Activated naive CD8-positive, alpha-beta T cell treated with anti-CD3 and anti-CD28 coated beads, Interleukin-2, amount 10 ng/mL, durations not matched to agents 7 days and 5 days (primary cell): Measurements from ENCODE around the gene TMSB15A. TPM values are rescaled to one million over a fixed set of nuclear protein-coding genes. Genes with fewer than 3 reads are reported as not detected.
"Not testable (repeated sequence)": the region's sequence is repeated elsewhere in the genome, so short reads cannot be mapped to it uniquely, and the experiment has no call there.

Source experiments
- ATAC-seq: fragments of 150-1000 bp; cut with Tn5 transposase; one replicate; pipeline ENCODE4 v1.10.0; 2021; ENCODE audit warnings: low read depth, moderate library complexity
- POLR2A ChIA-PET: fragments of 350-600 bp; sonication (Branson Sonifier 250); formaldehyde crosslinking; loops from one replicate; lab custom pipeline; 2021; ENCODE audit warnings: antibody characterized with exemption; lab: Charles Lee
- DNase-seq: peaks from one replicate; pipeline ENCODE4 v3.0.0; 2021
- H3K27ac Mint-ChIP-seq: one replicate; pipeline ENCODE4 v1.8.0; 2022; ENCODE audit warnings: mild to moderate bottlenecking, mixed read lengths
- H3K27me3 Mint-ChIP-seq: one replicate; pipeline ENCODE4 v1.8.0; 2022; ENCODE audit warnings: mild to moderate bottlenecking, moderate library complexity, mixed read lengths
- H3K36me3 Mint-ChIP-seq: one replicate; pipeline ENCODE4 v1.8.0; 2021; ENCODE audit warnings: mild to moderate bottlenecking, mixed read lengths
- H3K4me1 Mint-ChIP-seq: one replicate; pipeline ENCODE4 v1.8.0; 2021; ENCODE audit warnings: mixed read lengths
- H3K4me3 Mint-ChIP-seq: one replicate; pipeline ENCODE4 v1.8.0; 2022; ENCODE audit warnings: mild to moderate bottlenecking, moderate library complexity, mixed read lengths
- H3K9me3 Mint-ChIP-seq: one replicate; pipeline ENCODE4 v1.8.0; 2021; ENCODE audit warnings: mixed read lengths
- total RNA-seq, 2 experiments: library from RNA; stranded (reverse); gene quantifications; one replicate each; pipeline ENCODE4 v1.2.3, GENCODE V29; 2021

TMSB15A gene
- under 1 TPM in 1 of 2 experiments, not detected in 1; 0.62 TPM for total RNA-seq

- Mint-ChIP-seq H3K27ac (no peak within 1 kb of the TSS), H3K36me3 (no peaks in the 10 kb centered on the region), H3K9me3 (no peaks in the 10 kb centered on the region), H3K27me3 (peaks cover 25% of the 10 kb centered on the region), H3K4me1 (peaks cover 7% of the 10 kb centered on the region), H3K4me3 (peak within 1 kb of the TSS; percentile 85)
- ATAC-seq (peak; percentile 87), DNase-seq (peak; percentile 62)
- POLR2A ChIA-PET = no interaction called here
Observed at GRCh38 chrX:102515975-102516941, at the start of gene TMSB15A. TMSB15A (minus strand) TSS chrX:102516739.

- no peak overlapping the region for H3K27ac Mint-ChIP-seq
- DNase-seq (no peak), ATAC-seq (no peak)
- no peaks in the 10 kb centered on the region for H3K9me3 Mint-ChIP-seq
- no peak overlapping the region for H3K4me3 Mint-ChIP-seq
- POLR2A ChIA-PET = no interaction called here
- H3K36me3 Mint-ChIP-seq = no peaks in the 10 kb centered on the region
- no peaks in the 10 kb centered on the region for H3K4me1 Mint-ChIP-seq
- H3K27me3 Mint-ChIP-seq = peaks cover 2% of the 10 kb centered on the region
Observed at GRCh38 chrX:102560423-102561068, 44.0 kb upstream of the TMSB15A start.

- H3K4me1 Mint-ChIP-seq = no peaks in the 10 kb centered on the region
- DNase-seq (no peak), ATAC-seq (no peak)
- H3K4me3 Mint-ChIP-seq = no peak overlapping the region
- H3K27me3 Mint-ChIP-seq = peaks cover 2% of the 10 kb centered on the region
- POLR2A ChIA-PET = no interaction called here
- H3K9me3 Mint-ChIP-seq = no peaks in the 10 kb centered on the region
- H3K36me3 Mint-ChIP-seq = no peaks in the 10 kb centered on the region
- H3K27ac Mint-ChIP-seq = no peak overlapping the region
Observed at GRCh38 chrX:102558607-102559006, 42.1 kb upstream of the TMSB15A start.

GRCh38 chrX:102548231-102548630 lies 31.7 kb upstream of the TMSB15A start:
- no peak for DNase-seq

GRCh38 chrX:102546828-102547493 lies 30.4 kb upstream of the TMSB15A start:
- Mint-ChIP-seq H3K36me3 (no peaks in the 10 kb centered on the region), H3K27ac (peak overlapping the region; percentile 65), H3K4me1 (no peaks in the 10 kb centered on the region), H3K27me3 (peaks cover 9% of the 10 kb centered on the region), H3K9me3 (no peaks in the 10 kb centered on the region), H3K4me3 (peak overlapping the region; percentile 73)
- DNase-seq (peak; percentile 28), ATAC-seq (peak; percentile 61)
- POLR2A ChIA-PET = no interaction called here

More at GRCh38 chrX:102548231-102548630, 31.7 kb upstream of the TMSB15A start:
- Mint-ChIP-seq H3K27me3 (peaks cover 6% of the 10 kb centered on the region), H3K4me3 (no peak overlapping the region), H3K4me1 (no peaks in the 10 kb centered on the region), H3K27ac (no peak overlapping the region), H3K36me3 (no peaks in the 10 kb centered on the region), H3K9me3 (no peaks in the 10 kb centered on the region)
- ATAC-seq = no peak
- POLR2A ChIA-PET = no interaction called here

GRCh38 chrX:102546175-102546574 lies 29.6 kb upstream of the TMSB15A start:
- ATAC-seq, H3K36me3 Mint-ChIP-seq, H3K4me3 Mint-ChIP-seq, H3K27ac Mint-ChIP-seq, H3K9me3 Mint-ChIP-seq, H3K4me1 Mint-ChIP-seq, H3K27me3 Mint-ChIP-seq, POLR2A ChIA-PET, DNase-seq: not testable (repeated sequence)

- no peaks in the 10 kb centered on the region for H3K4me1 Mint-ChIP-seq
- POLR2A ChIA-PET = no interaction called here
- no peak overlapping the region for H3K4me3 Mint-ChIP-seq
- ATAC-seq (no peak), DNase-seq (no peak)
- no peak overlapping the region for H3K27ac Mint-ChIP-seq
- no peaks in the 10 kb centered on the region for H3K9me3 Mint-ChIP-seq
- H3K27me3 Mint-ChIP-seq = peaks cover 13% of the 10 kb centered on the region
- H3K36me3 Mint-ChIP-seq = no peaks in the 10 kb centered on the region
Observed at GRCh38 chrX:102535958-102536357, 19.4 kb upstream of the TMSB15A start.

GRCh38 chrX:102517326-102517725 lies 787 bp upstream of the TMSB15A start:
- no peak for ATAC-seq
- H3K4me3 Mint-ChIP-seq = no peak overlapping the region
- peaks cover 7% of the 10 kb centered on the region for H3K4me1 Mint-ChIP-seq

GRCh38 chrX:102514536-102514935 lies 2.0 kb downstream of the TMSB15A start:
- POLR2A ChIA-PET = no interaction called here
- no peak for DNase-seq
- peaks cover 28% of the 10 kb centered on the region for H3K27me3 Mint-ChIP-seq
- H3K9me3 Mint-ChIP-seq = no peaks in the 10 kb centered on the region
- no peak overlapping the region for H3K4me3 Mint-ChIP-seq
- ATAC-seq = no peak
- H3K36me3 Mint-ChIP-seq = no peaks in the 10 kb centered on the region
- H3K4me1 Mint-ChIP-seq = peaks cover 7% of the 10 kb centered on the region
- H3K27ac Mint-ChIP-seq = no peak overlapping the region

More at GRCh38 chrX:102517326-102517725, 787 bp upstream of the TMSB15A start:
- Mint-ChIP-seq H3K27ac (no peak overlapping the region), H3K9me3 (no peaks in the 10 kb centered on the region), H3K27me3 (peaks cover 25% of the 10 kb centered on the region), H3K36me3 (no peaks in the 10 kb centered on the region)
- no peak for DNase-seq
- POLR2A ChIA-PET = no interaction called here

GRCh38 chrX:102498732-102499131 lies 17.8 kb downstream of the TMSB15A start:
- H3K4me1 Mint-ChIP-seq = no peaks in the 10 kb centered on the region

GRCh38 chrX:102491766-102492165 lies 24.8 kb downstream of the TMSB15A start:
- no peak overlapping the region for H3K4me3 Mint-ChIP-seq
- ATAC-seq = no peak

More at GRCh38 chrX:102498732-102499131, 17.8 kb downstream of the TMSB15A start:
- POLR2A ChIA-PET = no interaction called here
- no peaks in the 10 kb centered on the region for H3K36me3 Mint-ChIP-seq
- no peak overlapping the region for H3K4me3 Mint-ChIP-seq
- H3K27me3 Mint-ChIP-seq = no peaks in the 10 kb centered on the region
- no peak for ATAC-seq
- DNase-seq = no peak
- H3K27ac Mint-ChIP-seq = no peak overlapping the region
- no peaks in the 10 kb centered on the region for H3K9me3 Mint-ChIP-seq

GRCh38 chrX:102478765-102479164 lies 37.8 kb downstream of the TMSB15A start:
- H3K4me1 Mint-ChIP-seq, DNase-seq, ATAC-seq, H3K9me3 Mint-ChIP-seq, H3K4me3 Mint-ChIP-seq, H3K36me3 Mint-ChIP-seq, H3K27ac Mint-ChIP-seq, H3K27me3 Mint-ChIP-seq, POLR2A ChIA-PET: not testable (repeated sequence)

More at GRCh38 chrX:102491766-102492165, 24.8 kb downstream of the TMSB15A start:
- H3K36me3 Mint-ChIP-seq = no peaks in the 10 kb centered on the region
- no peak overlapping the region for H3K27ac Mint-ChIP-seq
- no peaks in the 10 kb centered on the region for H3K27me3 Mint-ChIP-seq
- H3K4me1 Mint-ChIP-seq = no peaks in the 10 kb centered on the region
- no peak for DNase-seq
- H3K9me3 Mint-ChIP-seq = no peaks in the 10 kb centered on the region
- POLR2A ChIA-PET = no interaction called here

- H3K27ac Mint-ChIP-seq, H3K27me3 Mint-ChIP-seq, H3K4me1 Mint-ChIP-seq, POLR2A ChIA-PET, H3K9me3 Mint-ChIP-seq, ATAC-seq, DNase-seq, H3K4me3 Mint-ChIP-seq, H3K36me3 Mint-ChIP-seq: not testable (repeated sequence)
Observed at GRCh38 chrX:102471762-102472220, 44.7 kb downstream of the TMSB15A start, which contains the start of gene TCP11X2. TCP11X2 (minus strand) TSS chrX:102471812.
